Measurements from ENCODE around the gene THSD8.

Gene THSD8

GRCh38 chr19:12779162-12779993 is 22.5 kb upstream of the THSD8 start:
- DNase-seq (ENCODE audit: low read depth in 2 of 2) = no peak

- DNase-seq (ENCODE audit: low read depth in 2 of 2) = no peak
These were observed 19.8 kb upstream of the THSD8 start for GRCh38 chr19:12782174-12782423.

- DNase-seq (ENCODE audit: low read depth in 2 of 2) = peak; percentile 75 to 89
These were observed 19.2 kb upstream of the THSD8 start for GRCh38 chr19:12782424-12783290.

- DNase-seq (ENCODE audit: low read depth in 2 of 2) = peak in 1 of 2 experiments; percentile 55
These were observed 18.5 kb upstream of the THSD8 start for GRCh38 chr19:12783291-12783848.

- DNase-seq (ENCODE audit: low read depth in 2 of 2) = no peak
These were observed 17.9 kb upstream of the THSD8 start for GRCh38 chr19:12783849-12784393.

- no peak for DNase-seq (ENCODE audit: low read depth in 2 of 2)
These were observed 17.4 kb upstream of the THSD8 start for GRCh38 chr19:12784394-12784870.

GRCh38 chr19:12784871-12785430 is 16.9 kb upstream of the THSD8 start:
- DNase-seq (ENCODE audit: low read depth in 2 of 2) = no peak

- DNase-seq (ENCODE audit: low read depth in 2 of 2) = no peak
These were observed 16.3 kb upstream of the THSD8 start for GRCh38 chr19:12785431-12786031.

GRCh38 chr19:12786141-12786870 is 15.6 kb upstream of the THSD8 start:
- DNase-seq (ENCODE audit: low read depth in 2 of 2) = no peak

GRCh38 chr19:12786952-12787351 is 14.9 kb upstream of the THSD8 start:
- no peak for DNase-seq (ENCODE audit: low read depth in 2 of 2)

GRCh38 chr19:12787458-12787857 is 14.4 kb upstream of the THSD8 start:
- DNase-seq (ENCODE audit: low read depth in 2 of 2) = no peak

- no peak for DNase-seq (ENCODE audit: low read depth in 2 of 2)
These were observed 13.7 kb upstream of the THSD8 start for GRCh38 chr19:12788042-12788681.

- DNase-seq (ENCODE audit: low read depth in 2 of 2) = peak in 1 of 2 experiments; percentile 40
These were observed 13.2 kb upstream of the THSD8 start for GRCh38 chr19:12788682-12789097.

GRCh38 chr19:12789098-12789903 is 12.6 kb upstream of the THSD8 start:
- no peak for DNase-seq (ENCODE audit: low read depth in 2 of 2)

- peak; percentile 73 to 92 for DNase-seq (ENCODE audit: low read depth in 2 of 2)
These were observed 11.8 kb upstream of the THSD8 start for GRCh38 chr19:12789904-12790619.

- DNase-seq (ENCODE audit: low read depth in 2 of 2) = no peak
These were observed 11.1 kb upstream of the THSD8 start for GRCh38 chr19:12790628-12791344.

GRCh38 chr19:12791345-12792050 is 10.4 kb upstream of the THSD8 start, which contains the start of gene JUNB:
Gene JUNB, plus strand, starts transcription at chr19:12791486. Its CDS starts 286 bp downstream, at chr19:12791772.
- DNase-seq (ENCODE audit: low read depth in 2 of 2) = peak; percentile 92 to 94
